GM10847 (cell line): ENCODE data around the gene SEC14L5.

Experiments used
- POLR2A ChIP-seq: IDR thresholded peaks from 2 replicates; pipeline ENCODE4 v1.6.1; 2011; ENCODE audit not compliant: insufficient read length; ENCODE audit errors: extremely low read depth

Gene SEC14L5

DNA sequence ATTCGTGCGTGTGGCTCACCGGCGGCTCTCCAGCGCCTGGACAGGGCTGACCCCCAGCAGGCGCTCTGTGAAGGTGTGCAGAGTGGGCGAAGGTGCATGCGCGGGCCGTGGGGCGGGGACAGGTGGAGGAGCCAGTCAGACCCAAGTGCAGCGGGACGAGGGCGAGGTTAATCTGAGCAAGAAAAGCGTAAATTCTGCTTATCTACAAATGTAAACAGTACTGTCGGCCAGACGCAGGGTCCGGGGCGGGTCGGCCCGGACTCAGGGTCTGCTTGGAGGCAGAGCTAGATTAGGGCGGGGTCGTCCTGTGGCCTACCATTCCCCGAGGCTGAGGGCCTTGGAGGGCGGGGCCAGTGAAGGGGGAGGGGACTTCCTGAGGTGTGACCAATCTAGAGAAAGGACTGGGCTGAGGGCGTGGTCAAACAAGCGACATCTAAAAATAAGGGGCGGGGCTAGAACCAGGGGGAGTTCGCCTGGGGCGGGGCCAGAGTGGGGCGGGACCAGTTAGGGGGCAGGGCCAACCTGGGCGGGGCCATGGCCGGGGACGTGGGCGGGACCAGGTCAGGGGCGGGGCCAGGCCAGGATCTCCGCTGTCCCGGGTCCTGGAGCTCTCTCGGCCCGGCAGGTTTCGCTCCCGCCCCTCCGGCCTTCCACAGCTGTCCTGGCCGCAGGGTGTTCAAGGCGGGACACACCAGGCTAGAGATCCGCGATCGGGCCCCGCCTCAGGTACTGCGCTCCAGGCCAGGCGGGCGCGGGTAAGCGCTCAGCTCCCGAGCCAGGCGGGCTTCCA is at the start of gene SEC14L5:
TSS of gene SEC14L5 (plus strand) at position 611 of the 790 bp plus-strand sequence. CDS start 994 bp downstream, outside the sequence.
- no peak for TF ChIP-seq POLR2A

- no peak for TF ChIP-seq POLR2A
Measured at GRCh38 chr16:4908854-4909401, 49.2 kb upstream of the SEC14L5 start.

- no peak for TF ChIP-seq POLR2A
Measured at GRCh38 chr16:4909825-4910224, 48.3 kb upstream of the SEC14L5 start.

DNA sequence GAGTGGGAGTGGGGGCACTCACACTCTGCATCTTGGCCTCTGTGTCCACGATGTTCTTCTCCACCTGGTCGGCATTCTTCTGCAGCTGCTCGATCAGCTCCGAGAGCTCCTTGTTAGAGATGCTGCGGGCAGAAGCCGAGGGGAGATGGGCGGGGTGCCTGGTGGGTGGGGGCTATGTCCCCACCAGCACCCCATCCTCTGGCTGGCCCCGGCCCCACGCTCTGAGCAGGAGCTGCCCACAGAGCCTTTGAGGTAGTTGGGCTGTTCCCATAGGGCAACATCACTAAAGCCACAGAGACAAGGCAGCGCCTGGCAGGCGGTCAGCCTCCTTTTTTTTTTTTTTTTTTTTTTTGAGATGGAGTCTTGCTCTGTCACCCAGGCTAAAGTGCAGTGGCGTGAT is 47.3 kb upstream of the SEC14L5 start:
- TF ChIP-seq POLR2A, result no peak

DNA sequence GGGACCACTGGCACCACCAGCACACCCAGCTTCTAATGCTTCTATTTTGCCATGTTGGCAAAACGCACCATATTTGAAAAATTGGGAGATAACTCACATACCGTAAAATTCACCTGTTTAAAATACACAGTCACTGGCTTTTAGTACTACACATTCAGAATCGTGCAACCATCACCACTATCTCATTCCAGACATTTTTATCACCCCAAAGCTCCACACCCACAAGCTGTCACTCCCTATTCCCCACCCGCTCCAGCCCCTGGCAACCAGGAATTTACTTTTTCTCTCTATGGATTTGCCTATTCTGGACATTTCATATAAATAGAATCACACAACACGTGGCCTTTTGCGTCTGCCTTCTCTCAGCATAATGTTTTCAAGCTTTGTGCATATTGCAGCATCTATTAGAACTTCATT is 46.2 kb upstream of the SEC14L5 start:
- TF ChIP-seq POLR2A, result no peak

DNA sequence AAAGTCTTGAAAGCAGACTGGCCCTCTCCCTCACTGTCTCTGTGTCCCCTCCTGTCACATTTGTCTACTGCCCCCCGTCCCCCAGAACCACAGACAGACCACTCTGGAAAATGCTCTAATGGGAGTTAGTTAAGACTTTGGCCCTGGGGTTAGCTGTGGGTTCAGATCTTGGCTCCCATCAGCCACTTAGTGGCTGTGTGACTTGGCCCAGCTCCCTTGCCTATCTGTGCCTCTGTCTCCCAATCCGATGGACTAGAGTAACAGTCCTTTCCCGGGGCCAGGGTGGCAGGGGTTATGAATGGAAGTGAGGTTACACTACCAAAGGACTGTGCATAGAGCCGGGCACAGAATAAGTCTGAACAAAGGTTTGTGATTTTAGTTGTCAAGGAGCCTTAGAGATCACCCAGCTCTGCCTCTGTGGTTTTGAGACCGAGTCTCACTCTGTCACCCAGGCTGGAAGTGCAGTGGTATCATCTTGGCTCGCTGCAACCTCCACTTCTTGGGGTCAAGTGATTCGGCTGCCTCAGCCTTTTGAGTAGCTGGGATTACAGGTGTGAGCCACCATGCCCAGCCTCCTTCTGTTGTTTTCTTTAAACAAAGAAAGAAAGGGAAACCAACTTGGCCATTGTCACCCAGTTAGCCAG is 44.9 kb upstream of the SEC14L5 start:
- TF ChIP-seq POLR2A, result no peak

DNA sequence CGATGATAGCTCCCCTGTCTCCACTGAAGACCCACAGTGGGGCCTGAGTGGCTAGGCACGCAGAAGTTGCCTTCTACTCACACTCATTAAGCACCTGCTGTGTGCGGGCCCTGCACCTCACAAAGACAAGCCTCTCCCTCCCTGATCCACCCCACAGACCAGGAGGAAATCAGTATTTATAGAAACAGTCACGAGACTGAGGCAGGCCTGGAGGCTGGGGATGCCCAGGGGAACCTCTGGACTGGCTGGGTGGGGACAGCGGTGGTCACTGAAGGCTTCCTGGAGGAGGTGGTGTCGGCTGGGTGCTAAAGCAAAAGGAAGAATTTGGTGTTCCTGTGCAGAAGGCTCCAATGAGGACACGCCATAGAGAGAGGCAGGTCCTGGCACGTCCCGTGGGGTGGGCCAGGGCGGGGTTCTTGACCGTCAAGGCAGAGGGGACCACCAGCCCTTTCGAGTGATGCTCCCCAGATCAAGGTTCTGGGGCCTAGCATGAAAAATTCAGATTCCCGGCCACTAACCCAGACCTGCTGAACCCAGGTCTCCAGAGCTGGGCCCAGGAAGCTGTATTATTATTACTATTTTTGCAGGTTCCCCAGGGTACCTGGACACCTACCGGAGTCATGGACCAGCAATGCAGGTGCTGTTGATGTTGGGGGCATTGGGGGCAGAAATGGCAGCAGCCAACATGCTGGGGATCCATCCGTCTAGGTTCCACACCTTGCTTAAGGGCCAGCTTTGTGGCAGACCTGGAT is 44.2 kb upstream of the SEC14L5 start:
- no peak for TF ChIP-seq POLR2A

GRCh38 chr16:4914528-4915225 is 43.5 kb upstream of the SEC14L5 start:
- TF ChIP-seq POLR2A, result no peak

DNA sequence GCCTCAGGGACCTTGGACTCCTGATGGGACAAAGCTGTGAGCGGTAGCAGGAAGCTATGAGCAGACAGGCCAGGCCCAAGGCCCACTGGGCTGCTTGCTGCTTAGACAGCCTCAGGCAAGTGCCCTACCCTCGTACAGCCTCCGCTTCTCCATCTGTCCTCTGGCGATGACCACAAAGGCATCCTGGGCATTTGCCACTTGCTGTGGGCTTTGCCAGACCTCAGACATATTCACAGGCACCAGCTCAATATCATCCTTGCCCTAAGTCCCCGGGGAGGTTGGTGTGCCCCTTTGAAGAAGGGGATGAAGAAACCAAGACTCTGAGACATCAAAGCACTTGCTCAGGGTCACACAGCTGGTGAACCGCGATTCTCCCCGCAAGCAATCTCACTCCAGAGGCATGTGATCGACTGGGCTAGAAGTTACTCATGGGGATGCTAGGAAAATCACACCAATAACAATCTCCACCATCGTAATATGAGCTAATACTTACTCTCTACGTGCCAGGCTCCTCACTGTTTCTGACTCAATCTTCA is 42.8 kb upstream of the SEC14L5 start:
- no peak for TF ChIP-seq POLR2A

- no peak for TF ChIP-seq POLR2A
Measured at GRCh38 chr16:4917117-4917516, 41.0 kb upstream of the SEC14L5 start.

DNA sequence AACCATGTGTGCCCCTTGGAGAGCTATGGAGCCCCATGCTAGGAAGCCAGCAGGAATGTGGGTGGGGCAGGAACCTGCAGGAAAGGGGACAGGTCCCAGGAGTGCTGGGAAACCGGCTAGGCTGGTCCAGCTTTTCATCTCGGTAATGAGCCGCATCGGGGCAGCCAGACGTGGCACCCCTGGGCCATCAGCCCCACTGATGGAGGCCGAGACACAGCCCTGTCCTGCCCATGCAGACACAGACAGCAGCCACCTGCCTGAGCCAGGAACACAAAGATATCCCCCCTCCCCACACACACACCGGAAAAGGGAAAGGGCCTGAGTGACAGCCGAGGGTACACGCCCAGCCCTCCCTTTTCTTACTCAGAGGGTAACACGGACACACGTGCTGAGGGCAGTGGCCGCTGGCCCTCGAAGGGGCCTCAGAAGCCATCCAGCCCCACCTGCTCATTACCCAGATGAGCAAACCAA is 39.3 kb upstream of the SEC14L5 start:
- no peak for TF ChIP-seq POLR2A

- no peak for TF ChIP-seq POLR2A
Measured at GRCh38 chr16:4920826-4921225, 37.3 kb upstream of the SEC14L5 start.

- TF ChIP-seq POLR2A, result no peak
Measured at GRCh38 chr16:4922721-4923342, 35.3 kb upstream of the SEC14L5 start.

DNA sequence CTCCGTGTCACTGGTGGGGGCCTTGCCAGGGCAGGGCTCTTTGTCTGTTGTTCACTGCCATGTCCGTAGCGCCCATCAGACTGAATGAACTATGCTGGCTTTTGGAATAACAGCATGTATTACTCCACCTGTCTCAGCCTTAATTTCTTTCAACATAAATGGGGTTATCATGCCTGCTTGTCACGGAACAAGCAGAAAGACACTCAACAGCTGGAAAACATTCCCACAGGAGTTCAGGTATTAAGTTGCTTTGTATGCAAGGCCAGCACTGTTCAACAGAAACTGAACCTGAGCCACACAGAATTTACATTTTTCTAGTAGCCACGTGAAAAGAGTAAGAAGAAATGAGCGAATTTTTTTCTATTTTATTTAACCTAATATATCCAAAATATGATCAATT is 34.3 kb upstream of the SEC14L5 start:
- TF ChIP-seq POLR2A, result no peak
